ENCODE measurements around the gene NAGLU.
A peak's percentile ranks its signal among the peaks of the same experiment; 100 is the strongest.
"Not testable (repeated sequence)": the region's sequence is repeated elsewhere in the genome, so short reads cannot be mapped to it uniquely, and the experiment has no call there.

Gene NAGLU

GRCh38 chr17:42545755-42546505 is 9.9 kb downstream of the NAGLU start:
- H3K27ac ChIP-seq (ENCODE audit: low read depth, low read length); H3K36me3 ChIP-seq (ENCODE audit: insufficient read depth, low read length); H2AFZ ChIP-seq (ENCODE audit: low read length, unreplicated experiment); H3K79me2 ChIP-seq (ENCODE audit: control insufficient read depth, insufficient read depth, low read length, unreplicated experiment); H3K27me3 ChIP-seq (ENCODE audit: insufficient read depth, low read length); H3K4me3 ChIP-seq (ENCODE audit: low read depth, low read length); H3K4me1 ChIP-seq (ENCODE audit: control insufficient read depth, insufficient read depth, low read length, unreplicated experiment): not testable (repeated sequence)

DNA sequence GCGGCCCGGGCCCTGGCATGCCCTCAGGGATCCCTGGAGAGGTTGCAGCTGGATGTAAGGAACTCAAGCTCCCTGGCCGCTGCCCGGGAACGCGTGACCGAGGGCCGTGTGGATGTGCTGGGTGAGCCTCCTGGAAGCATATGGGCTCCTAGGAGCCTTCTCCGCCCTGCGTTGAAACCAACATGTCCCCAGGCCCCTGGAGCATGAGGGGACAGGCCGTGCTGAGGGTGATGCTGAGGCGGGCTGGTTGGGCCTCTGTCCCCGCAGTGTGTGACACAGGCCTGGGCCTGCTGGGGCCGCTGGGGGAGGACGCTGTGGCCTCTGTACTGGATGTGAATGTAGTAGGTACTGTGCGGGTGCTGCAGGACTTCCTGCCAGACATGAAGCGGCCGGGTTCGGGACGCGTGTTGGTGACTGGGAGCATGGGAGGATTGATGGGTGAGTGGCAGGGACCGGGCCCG is 11.0 kb downstream of the NAGLU start:
- Histone ChIP-seq H3K79me2 (ENCODE audit: control insufficient read depth, insufficient read depth, low read length, unreplicated experiment) (no peaks in the 10 kb centered on the region), H3K36me3 (ENCODE audit: insufficient read depth, low read length) (0 out of 2 replicates have a peak, but pooled peaks cover 5% of the 10 kb centered on the region), H2AFZ (ENCODE audit: low read length, unreplicated experiment) (no peak overlapping the region)

GRCh38 chr17:42547698-42548069 is 11.6 kb downstream of the NAGLU start:
- no peak overlapping the region for H3K4me3 ChIP-seq (ENCODE audit: low read depth, low read length)
- H3K4me1 ChIP-seq (ENCODE audit: control insufficient read depth, insufficient read depth, low read length, unreplicated experiment) = no peaks in the 10 kb centered on the region
- H2AFZ ChIP-seq (ENCODE audit: low read length, unreplicated experiment) = no peak overlapping the region
- no peaks in the 10 kb centered on the region for H3K79me2 ChIP-seq (ENCODE audit: control insufficient read depth, insufficient read depth, low read length, unreplicated experiment)
- no peaks in the 10 kb centered on the region for H3K27me3 ChIP-seq (ENCODE audit: insufficient read depth, low read length)
- H3K36me3 ChIP-seq (ENCODE audit: insufficient read depth, low read length) = 0 out of 2 replicates have a peak, but pooled peaks cover 5% of the 10 kb centered on the region
- no peak overlapping the region for H3K27ac ChIP-seq (ENCODE audit: low read depth, low read length)

More for the DNA sequence above, 11.0 kb downstream of the NAGLU start:
- Histone ChIP-seq H3K27ac (ENCODE audit: low read depth, low read length) (no peak overlapping the region), H3K4me3 (ENCODE audit: low read depth, low read length) (no peak overlapping the region), H3K27me3 (ENCODE audit: insufficient read depth, low read length) (no peaks in the 10 kb centered on the region), H3K4me1 (ENCODE audit: control insufficient read depth, insufficient read depth, low read length, unreplicated experiment) (no peaks in the 10 kb centered on the region)

DNA sequence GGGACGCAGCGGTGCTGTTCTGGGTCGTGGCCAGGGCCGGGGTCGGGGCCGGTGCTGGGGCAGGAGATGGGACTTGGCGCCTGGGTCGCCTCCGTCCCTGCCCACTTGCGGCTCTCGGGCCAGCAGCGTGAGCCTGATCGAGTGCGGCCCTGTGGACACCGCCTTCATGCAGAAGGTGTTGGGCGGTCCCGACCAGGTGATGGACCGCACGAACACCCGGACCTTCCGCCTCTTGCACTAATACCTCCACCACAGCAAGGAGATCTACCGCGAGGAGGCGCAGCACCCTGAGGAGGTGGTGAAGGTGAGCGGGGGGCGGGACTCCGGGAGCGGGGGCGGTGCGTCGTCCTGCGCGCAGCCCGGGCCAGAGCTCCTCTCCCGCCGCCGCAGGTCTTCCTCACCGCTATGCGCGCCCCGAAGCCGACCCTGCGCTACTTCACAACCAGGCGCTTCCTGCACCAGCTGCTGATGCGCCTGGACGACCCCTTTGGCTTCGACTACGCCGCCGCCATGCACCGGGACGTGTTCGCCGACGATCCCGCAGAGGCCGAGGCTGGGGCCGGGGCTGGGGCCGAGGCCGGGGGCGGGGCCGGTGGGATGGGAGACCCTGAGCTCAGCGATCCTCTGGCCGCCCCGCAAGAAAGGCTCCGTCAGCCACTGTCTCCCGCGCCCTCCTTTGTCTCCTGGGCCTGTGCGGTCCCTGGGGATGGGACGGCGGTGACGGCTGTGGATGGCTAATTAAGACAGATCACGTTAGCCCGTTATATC is 12.2 kb downstream of the NAGLU start:
- Histone ChIP-seq H3K36me3 (ENCODE audit: insufficient read depth, low read length) (0 out of 2 replicates have a peak, but pooled peaks cover 4% of the 10 kb centered on the region), H3K27me3 (ENCODE audit: insufficient read depth, low read length) (no peaks in the 10 kb centered on the region), H3K4me3 (ENCODE audit: low read depth, low read length) (no peak overlapping the region; the same call in 1 of the 2 replicates), H3K79me2 (ENCODE audit: control insufficient read depth, insufficient read depth, low read length, unreplicated experiment) (peaks cover 5% of the 10 kb centered on the region), H3K4me1 (ENCODE audit: control insufficient read depth, insufficient read depth, low read length, unreplicated experiment) (no peaks in the 10 kb centered on the region), H2AFZ (ENCODE audit: low read length, unreplicated experiment) (no peak overlapping the region), H3K27ac (ENCODE audit: low read depth, low read length) (no peak overlapping the region)

GRCh38 chr17:42548993-42549755 is 13.1 kb downstream of the NAGLU start:
- Histone ChIP-seq H3K27ac (ENCODE audit: low read depth, low read length) (no peak overlapping the region), H3K4me1 (ENCODE audit: control insufficient read depth, insufficient read depth, low read length, unreplicated experiment) (peaks cover 7% of the 10 kb centered on the region), H3K36me3 (ENCODE audit: insufficient read depth, low read length) (no peaks in the 10 kb centered on the region), H2AFZ (ENCODE audit: low read length, unreplicated experiment) (no peak overlapping the region), H3K27me3 (ENCODE audit: insufficient read depth, low read length) (no peaks in the 10 kb centered on the region), H3K79me2 (ENCODE audit: control insufficient read depth, insufficient read depth, low read length, unreplicated experiment) (peaks cover 5% of the 10 kb centered on the region), H3K4me3 (ENCODE audit: low read depth, low read length) (no peak overlapping the region)

- not testable (repeated sequence) for H2AFZ ChIP-seq (ENCODE audit: low read length, unreplicated experiment); H3K4me1 ChIP-seq (ENCODE audit: control insufficient read depth, insufficient read depth, low read length, unreplicated experiment); H3K36me3 ChIP-seq (ENCODE audit: insufficient read depth, low read length); H3K27ac ChIP-seq (ENCODE audit: low read depth, low read length); H3K27me3 ChIP-seq (ENCODE audit: insufficient read depth, low read length); H3K79me2 ChIP-seq (ENCODE audit: control insufficient read depth, insufficient read depth, low read length, unreplicated experiment)
- H3K4me3 ChIP-seq (ENCODE audit: low read depth, low read length) = peak within 1 kb of the TSS; percentile 90
Measured at GRCh38 chr17:42552736-42553135, 16.7 kb downstream of the NAGLU start, which contains the start of gene HSD17B1. Gene HSD17B1 (plus strand): TSS chr17:42552923. CDS start chr17:42552934, 11 bp downstream.

DNA sequence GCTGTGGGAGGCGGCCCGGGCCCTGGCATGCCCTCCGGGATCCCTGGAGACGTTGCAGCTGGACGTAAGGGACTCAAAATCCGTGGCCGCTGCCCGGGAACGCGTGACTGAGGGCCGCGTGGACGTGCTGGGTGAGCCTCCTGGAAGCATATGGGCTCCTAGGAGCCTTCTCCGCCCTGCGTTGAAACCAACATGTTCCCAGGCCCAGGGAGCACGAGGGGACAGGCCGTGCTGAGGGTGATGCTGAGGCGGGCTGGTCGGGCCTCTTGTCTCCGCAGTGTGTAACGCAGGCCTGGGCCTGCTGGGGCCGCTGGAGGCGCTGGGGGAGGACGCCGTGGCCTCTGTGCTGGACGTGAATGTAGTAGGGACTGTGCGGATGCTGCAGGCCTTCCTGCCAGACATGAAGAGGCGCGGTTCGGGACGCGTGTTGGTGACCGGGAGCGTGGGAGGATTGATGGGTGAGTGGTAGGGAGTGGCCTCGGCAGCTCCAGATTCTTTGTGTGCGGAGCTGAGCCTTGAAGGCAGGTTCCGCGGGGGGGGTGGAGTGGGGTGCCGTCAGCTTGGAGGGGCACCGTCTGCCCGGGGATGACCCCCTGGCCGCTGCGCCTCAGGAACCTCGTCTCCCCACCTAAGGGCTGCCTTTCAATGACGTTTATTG is 17.2 kb downstream of the NAGLU start:
- Histone ChIP-seq H3K4me3 (ENCODE audit: low read depth, low read length) (peak overlapping the region; percentile 90), H3K27me3 (ENCODE audit: insufficient read depth, low read length) (no peaks in the 10 kb centered on the region), H3K4me1 (ENCODE audit: control insufficient read depth, insufficient read depth, low read length, unreplicated experiment) (peaks cover 7% of the 10 kb centered on the region), H3K36me3 (ENCODE audit: insufficient read depth, low read length) (no peaks in the 10 kb centered on the region), H2AFZ (ENCODE audit: low read length, unreplicated experiment) (no peak overlapping the region), H3K27ac (ENCODE audit: low read depth, low read length) (no peak overlapping the region), H3K79me2 (ENCODE audit: control insufficient read depth, insufficient read depth, low read length, unreplicated experiment) (peaks cover 5% of the 10 kb centered on the region)

GRCh38 chr17:42553866-42554249 is 17.8 kb downstream of the NAGLU start:
- no peak overlapping the region for H3K27ac ChIP-seq (ENCODE audit: low read depth, low read length)
- no peaks in the 10 kb centered on the region for H3K36me3 ChIP-seq (ENCODE audit: insufficient read depth, low read length)
- H3K4me3 ChIP-seq (ENCODE audit: low read depth, low read length) = peak overlapping the region; percentile 90
- H3K79me2 ChIP-seq (ENCODE audit: control insufficient read depth, insufficient read depth, low read length, unreplicated experiment) = peaks cover 5% of the 10 kb centered on the region
- H3K27me3 ChIP-seq (ENCODE audit: insufficient read depth, low read length) = no peaks in the 10 kb centered on the region
- H2AFZ ChIP-seq (ENCODE audit: low read length, unreplicated experiment) = no peak overlapping the region
- H3K4me1 ChIP-seq (ENCODE audit: control insufficient read depth, insufficient read depth, low read length, unreplicated experiment) = peaks cover 7% of the 10 kb centered on the region

- H3K36me3 ChIP-seq (ENCODE audit: insufficient read depth, low read length) = no peaks in the 10 kb centered on the region
- peak overlapping the region; percentile 21; the same call in 1 of the 2 replicates for H3K27ac ChIP-seq (ENCODE audit: low read depth, low read length)
- H3K4me3 ChIP-seq (ENCODE audit: low read depth, low read length) = peak overlapping the region; percentile 90
- no peaks in the 10 kb centered on the region for H3K27me3 ChIP-seq (ENCODE audit: insufficient read depth, low read length)
- H2AFZ ChIP-seq (ENCODE audit: low read length, unreplicated experiment) = peak overlapping the region; percentile 55
- peaks cover 5% of the 10 kb centered on the region for H3K79me2 ChIP-seq (ENCODE audit: control insufficient read depth, insufficient read depth, low read length, unreplicated experiment)
- peaks cover 7% of the 10 kb centered on the region for H3K4me1 ChIP-seq (ENCODE audit: control insufficient read depth, insufficient read depth, low read length, unreplicated experiment)
Measured at GRCh38 chr17:42554250-42555121, 18.4 kb downstream of the NAGLU start.
